DMS 273 (cell line): ENCODE data around the gene GEMIN5.
A peak's percentile ranks its signal among the peaks of the same experiment; 100 is the strongest.
"Not testable (repeated sequence)": the region's sequence is repeated elsewhere in the genome, so short reads cannot be mapped to it uniquely, and the experiment has no call there.

Source experiments
- DNase-seq: peaks from one replicate; lab custom pipeline; 2025; ENCODE audit not compliant: unreplicated experiment; lab: John Stamatoyannopoulos, UW

Gene GEMIN5

GRCh38 chr5:154940772-154941620, 3.0 kb upstream of the GEMIN5 start, which contains the start of gene MRPL22:
TSS of gene MRPL22 (plus strand) at chr5:154941073. CDS start at chr5:154941111, 38 bp downstream.
- peak; percentile 97 for DNase-seq

GRCh38 chr5:154940375-154940771, 2.4 kb upstream of the GEMIN5 start:
- no peak for DNase-seq

GRCh38 chr5:154939387-154939786, 1.4 kb upstream of the GEMIN5 start:
- not testable (repeated sequence) for DNase-seq

GRCh38 chr5:154937186-154937717, 759 bp downstream of the GEMIN5 start:
- peak; percentile 52 for DNase-seq

GRCh38 chr5:154934881-154935280, 3.1 kb downstream of the GEMIN5 start:
- DNase-seq = no peak

- no peak for DNase-seq
Measured at GRCh38 chr5:154933537-154933936, 4.5 kb downstream of the GEMIN5 start.

GRCh38 chr5:154923441-154924430, 14.3 kb downstream of the GEMIN5 start:
- DNase-seq = no peak

GRCh38 chr5:154917757-154918156, 20.3 kb downstream of the GEMIN5 start:
- DNase-seq = no peak

GRCh38 chr5:154916874-154917273, 21.1 kb downstream of the GEMIN5 start:
- DNase-seq = no peak

GRCh38 chr5:154905601-154906000, 32.4 kb downstream of the GEMIN5 start:
- DNase-seq = not testable (repeated sequence)

GRCh38 chr5:154901913-154902312, 36.1 kb downstream of the GEMIN5 start:
- no peak for DNase-seq

- DNase-seq = no peak
Measured at GRCh38 chr5:154901276-154901675, 36.7 kb downstream of the GEMIN5 start.

- DNase-seq = no peak
Measured at GRCh38 chr5:154900066-154900465, 37.9 kb downstream of the GEMIN5 start.

- no peak for DNase-seq
Measured at GRCh38 chr5:154899151-154899816, 38.7 kb downstream of the GEMIN5 start.

GRCh38 chr5:154898210-154898609, 39.8 kb downstream of the GEMIN5 start:
- DNase-seq = no peak

- DNase-seq = no peak
Measured at GRCh38 chr5:154896562-154897165, 41.3 kb downstream of the GEMIN5 start.

- no peak for DNase-seq
Measured at GRCh38 chr5:154895606-154896561, 42.1 kb downstream of the GEMIN5 start.

GRCh38 chr5:154893381-154893780, 44.6 kb downstream of the GEMIN5 start:
- no peak for DNase-seq

GRCh38 chr5:154892369-154892771, 45.6 kb downstream of the GEMIN5 start:
- DNase-seq = no peak
